K562 (cell line): ENCODE results near the gene CHCHD6. TPM values are rescaled to one million over a fixed set of nuclear protein-coding genes. Genes with fewer than 3 reads are reported as not detected.

ENCODE experiments used
- FIP1L1 ChIP-seq: fragments of 200-400 bp; formaldehyde crosslinking; IDR thresholded peaks from 2 replicates; pipeline ENCODE4 v1.6.1; 2018; ENCODE audit warnings: mild to moderate bottlenecking, low read depth, low read length; ENCODE audit not compliant: poor library complexity, severe bottlenecking
- HCFC1 ChIP-seq: IDR thresholded peaks from 2 replicates; pipeline ENCODE4 v1.6.1; 2012; ENCODE audit warnings: low read depth, low read length, improper control_type of control experiment
- JUND ChIP-seq, 2 experiments: IDR thresholded peaks; 2 replicates in 1 of 2; 3 replicates in 1 of 2; pipeline ENCODE4 v1.6.1; 2011; ENCODE audit warnings: borderline replicate concordance in 2 of 2, low read depth in 2 of 2, low read length in 2 of 2, improper control_type of control experiment in 1 of 2, missing biosample characterization in 1 of 2, missing genetic modification characterization in 1 of 2, missing genetic modification reagents in 1 of 2
- MAFF ChIP-seq: IDR thresholded peaks from 2 replicates; pipeline ENCODE4 v1.6.1; 2012; ENCODE audit warnings: low read length, improper control_type of control experiment
- TRIM24 ChIP-seq, 2 experiments: fragments of 450-650 bp; IDR thresholded peaks; 2 replicates each; pipeline ENCODE4 v1.6.1; 2016
- ZBTB12 ChIP-seq: fragments of 250-450 bp; sonication (Bioruptor Pico); IDR thresholded peaks from 2 replicates; pipeline ENCODE4 v1.4.0; 2020
- ZBTB17 ChIP-seq: fragments of 450-650 bp; formaldehyde crosslinking; IDR thresholded peaks from 2 replicates; pipeline ENCODE4 v1.4.0; 2020; ENCODE audit warnings: mild to moderate bottlenecking
- ZNF76 ChIP-seq: fragments of 250-450 bp; sonication (Bioruptor Pico); IDR thresholded peaks from 2 replicates; pipeline ENCODE4 v1.4.0; 2020; ENCODE audit warnings: mild to moderate bottlenecking, moderate library complexity, borderline replicate concordance
- ZNF780A ChIP-seq: fragments of 250-450 bp; sonication (Bioruptor Pico); IDR thresholded peaks from 2 replicates; pipeline ENCODE4 v1.5.0; 2021; ENCODE audit warnings: mild to moderate bottlenecking
- ZNF830 ChIP-seq: fragments of 250-450 bp; sonication (Bioruptor Pico); IDR thresholded peaks from 2 replicates; pipeline ENCODE4 v1.5.0; 2021; ENCODE audit warnings: mild to moderate bottlenecking
- polyA plus RNA-seq, 8 experiments: library from polyadenylated mRNA; depleted of rRNA in 4 of 8; stranded (reverse) in 5 of 8; unstranded in 3 of 8; fragments of >200 nt; fragmentation: Nextera tagmentation in 2 of 8; fragmentation: Illumina TruSeq in 1 of 8; extraction: Ambion mirVana in 2 of 8; extraction: Trizol in 1 of 8; gene quantifications; 2 replicates each; pipeline versions ENCODE4 v1.2.1 to v1.2.3, GENCODE V29; 2011 to 2014; ENCODE audit warnings: inconsistent platforms in 1 of 8, missing spikeins in 1 of 8
- total RNA-seq, 7 experiments: library from RNA; depleted of rRNA in 6 of 7; stranded (reverse); fragments of >200 nt in 6 of 7; fragmentation: Illumina TruSeq in 2 of 7; extraction: Trizol in 2 of 7; gene quantifications; 2 replicates each; pipeline versions ENCODE4 v1.2.1 to v1.2.3, GENCODE V29; 2011 to 2021; ENCODE audit warnings: low replicate concordance in 1 of 7
- TF ChIP-seq, protein P1 (sequence below): IDR thresholded peaks from 2 replicates; pipeline ENCODE4 v1.6.1; 2011; ENCODE audit warnings: borderline replicate concordance, low read depth, mild to moderate bottlenecking, moderate library complexity, low read length; ENCODE audit not compliant: insufficient read depth, poor library complexity, severe bottlenecking
- TF ChIP-seq, protein P2 (sequence below), 2 experiments: fragments of 450-650 bp in 1 of 2; sonication (generic) in 1 of 2; formaldehyde crosslinking in 1 of 2; IDR thresholded peaks; 2 replicates each; pipeline versions ENCODE4 v1.7.1 to v1.9.0; 2016 to 2022; ENCODE audit warnings: inconsistent platforms in 1 of 2, mild to moderate bottlenecking in 1 of 2, missing genetic modification reagents in 1 of 2
- TF ChIP-seq, protein P3 (sequence below): fragments of 450-650 bp; formaldehyde crosslinking; IDR thresholded peaks from 2 replicates; pipeline ENCODE4 v1.4.0; 2022; ENCODE audit warnings: missing genetic modification characterization

Gene CHCHD6
- total and polyA plus RNA-seq, 9 of the 15 experiments (the other 6 are each of a cell fraction or from before 2014, with no cell fraction given): 4.6 to 18.6 (median 10.9) TPM

DNA sequence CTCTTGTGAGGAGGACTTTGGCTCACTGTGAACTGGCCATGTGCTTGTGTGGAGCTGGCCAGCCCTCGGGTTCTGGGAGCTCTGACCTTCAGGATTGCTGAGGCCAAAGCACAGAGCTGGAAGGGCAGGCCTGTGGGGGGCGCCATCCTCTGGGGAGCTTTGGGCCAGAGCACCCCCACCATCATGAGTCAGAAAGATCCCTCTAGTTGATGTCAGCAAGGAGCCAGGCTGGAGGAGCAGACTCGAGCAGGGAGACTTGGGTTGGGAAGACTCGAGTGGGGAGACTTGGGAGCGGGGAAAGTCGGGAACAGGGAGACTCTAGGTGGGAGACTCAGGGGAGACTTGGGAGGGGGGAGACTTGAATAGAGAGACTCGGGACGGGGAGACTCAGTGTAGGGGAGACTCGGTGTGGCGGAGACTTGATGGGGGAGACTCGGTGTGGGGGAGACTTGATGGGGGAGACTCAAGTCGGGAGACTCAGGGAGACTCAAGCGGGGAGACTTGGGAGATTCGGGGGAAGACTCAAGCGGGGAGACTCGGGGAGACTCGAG lies 241.2 kb downstream of the CHCHD6 start (continued):
- TF ChIP-seq, protein P1, sequence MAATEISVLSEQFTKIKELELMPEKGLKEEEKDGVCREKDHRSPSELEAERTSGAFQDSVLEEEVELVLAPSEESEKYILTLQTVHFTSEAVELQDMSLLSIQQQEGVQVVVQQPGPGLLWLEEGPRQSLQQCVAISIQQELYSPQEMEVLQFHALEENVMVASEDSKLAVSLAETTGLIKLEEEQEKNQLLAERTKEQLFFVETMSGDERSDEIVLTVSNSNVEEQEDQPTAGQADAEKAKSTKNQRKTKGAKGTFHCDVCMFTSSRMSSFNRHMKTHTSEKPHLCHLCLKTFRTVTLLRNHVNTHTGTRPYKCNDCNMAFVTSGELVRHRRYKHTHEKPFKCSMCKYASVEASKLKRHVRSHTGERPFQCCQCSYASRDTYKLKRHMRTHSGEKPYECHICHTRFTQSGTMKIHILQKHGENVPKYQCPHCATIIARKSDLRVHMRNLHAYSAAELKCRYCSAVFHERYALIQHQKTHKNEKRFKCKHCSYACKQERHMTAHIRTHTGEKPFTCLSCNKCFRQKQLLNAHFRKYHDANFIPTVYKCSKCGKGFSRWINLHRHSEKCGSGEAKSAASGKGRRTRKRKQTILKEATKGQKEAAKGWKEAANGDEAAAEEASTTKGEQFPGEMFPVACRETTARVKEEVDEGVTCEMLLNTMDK: peak; percentile 59
- TF ChIP-seq, protein P2, sequence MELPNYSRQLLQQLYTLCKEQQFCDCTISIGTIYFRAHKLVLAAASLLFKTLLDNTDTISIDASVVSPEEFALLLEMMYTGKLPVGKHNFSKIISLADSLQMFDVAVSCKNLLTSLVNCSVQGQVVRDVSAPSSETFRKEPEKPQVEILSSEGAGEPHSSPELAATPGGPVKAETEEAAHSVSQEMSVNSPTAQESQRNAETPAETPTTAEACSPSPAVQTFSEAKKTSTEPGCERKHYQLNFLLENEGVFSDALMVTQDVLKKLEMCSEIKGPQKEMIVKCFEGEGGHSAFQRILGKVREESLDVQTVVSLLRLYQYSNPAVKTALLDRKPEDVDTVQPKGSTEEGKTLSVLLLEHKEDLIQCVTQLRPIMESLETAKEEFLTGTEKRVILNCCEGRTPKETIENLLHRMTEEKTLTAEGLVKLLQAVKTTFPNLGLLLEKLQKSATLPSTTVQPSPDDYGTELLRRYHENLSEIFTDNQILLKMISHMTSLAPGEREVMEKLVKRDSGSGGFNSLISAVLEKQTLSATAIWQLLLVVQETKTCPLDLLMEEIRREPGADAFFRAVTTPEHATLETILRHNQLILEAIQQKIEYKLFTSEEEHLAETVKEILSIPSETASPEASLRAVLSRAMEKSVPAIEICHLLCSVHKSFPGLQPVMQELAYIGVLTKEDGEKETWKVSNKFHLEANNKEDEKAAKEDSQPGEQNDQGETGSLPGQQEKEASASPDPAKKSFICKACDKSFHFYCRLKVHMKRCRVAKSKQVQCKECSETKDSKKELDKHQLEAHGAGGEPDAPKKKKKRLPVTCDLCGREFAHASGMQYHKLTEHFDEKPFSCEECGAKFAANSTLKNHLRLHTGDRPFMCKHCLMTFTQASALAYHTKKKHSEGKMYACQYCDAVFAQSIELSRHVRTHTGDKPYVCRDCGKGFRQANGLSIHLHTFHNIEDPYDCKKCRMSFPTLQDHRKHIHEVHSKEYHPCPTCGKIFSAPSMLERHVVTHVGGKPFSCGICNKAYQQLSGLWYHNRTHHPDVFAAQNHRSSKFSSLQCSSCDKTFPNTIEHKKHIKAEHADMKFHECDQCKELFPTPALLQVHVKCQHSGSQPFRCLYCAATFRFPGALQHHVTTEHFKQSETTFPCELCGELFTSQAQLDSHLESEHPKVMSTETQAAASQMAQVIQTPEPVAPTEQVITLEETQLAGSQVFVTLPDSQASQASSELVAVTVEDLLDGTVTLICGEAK (IDR thresholded peaks at IDR 0.05): no peak
- TF ChIP-seq, protein P2 (CRISPR knock-in tag; IDR thresholded peaks at IDR 0.05): no peak
- peak; percentile 63 for TF ChIP-seq JUND (IDR thresholded peaks at IDR 0.05; ENCODE audit: borderline replicate concordance, low read depth, low read length)
- TF ChIP-seq JUND (tag; IDR thresholded peaks at IDR 0.05; ENCODE audit: borderline replicate concordance, low read depth, low read length): peak; percentile 14; the same call in 1 of the 3 replicates
- TF ChIP-seq MAFF: no peak
- TF ChIP-seq ZBTB17 (CRISPR knock-in tag): no peak
- TF ChIP-seq HCFC1: no peak
- no peak for TF ChIP-seq FIP1L1
- no peak for TF ChIP-seq ZNF76 (CRISPR knock-in tag)
- no peak for TF ChIP-seq ZNF830 (CRISPR knock-in tag)
- no peak for TF ChIP-seq TRIM24 (IDR thresholded peaks at IDR 0.05)
- TF ChIP-seq ZNF780A (CRISPR knock-in tag): no peak
- no peak for TF ChIP-seq ZBTB12 (CRISPR knock-in tag)
- TF ChIP-seq, protein P3, sequence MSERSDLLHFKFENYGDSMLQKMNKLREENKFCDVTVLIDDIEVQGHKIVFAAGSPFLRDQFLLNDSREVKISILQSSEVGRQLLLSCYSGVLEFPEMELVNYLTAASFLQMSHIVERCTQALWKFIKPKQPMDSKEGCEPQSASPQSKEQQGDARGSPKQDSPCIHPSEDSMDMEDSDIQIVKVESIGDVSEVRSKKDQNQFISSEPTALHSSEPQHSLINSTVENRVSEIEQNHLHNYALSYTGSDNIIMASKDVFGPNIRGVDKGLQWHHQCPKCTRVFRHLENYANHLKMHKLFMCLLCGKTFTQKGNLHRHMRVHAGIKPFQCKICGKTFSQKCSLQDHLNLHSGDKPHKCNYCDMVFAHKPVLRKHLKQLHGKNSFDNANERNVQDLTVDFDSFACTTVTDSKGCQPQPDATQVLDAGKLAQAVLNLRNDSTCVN (CRISPR knock-in tag): no peak
